Measurements from ENCODE around the gene GRIA1.

DNA sequence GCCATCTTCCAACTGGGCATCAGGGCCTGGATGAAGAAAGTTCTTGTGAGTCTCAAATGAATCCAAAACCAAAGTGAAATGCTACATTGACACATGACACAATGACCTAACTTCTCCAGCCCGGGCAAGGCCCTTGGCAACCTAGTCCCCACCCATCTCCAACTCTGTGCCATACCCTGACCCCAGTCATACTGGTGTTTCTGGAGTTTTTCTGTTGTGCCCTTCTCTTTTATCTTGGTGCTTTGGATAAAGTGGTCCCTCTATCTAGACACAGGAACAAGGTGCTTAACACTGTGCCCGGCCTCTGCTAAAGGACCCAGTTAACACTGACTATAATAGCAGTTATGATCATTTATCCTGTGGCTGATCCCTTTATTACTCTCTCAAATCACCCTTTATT lies 149.8 kb downstream of the GRIA1 start:
- TF ChIP-seq, protein P1, sequence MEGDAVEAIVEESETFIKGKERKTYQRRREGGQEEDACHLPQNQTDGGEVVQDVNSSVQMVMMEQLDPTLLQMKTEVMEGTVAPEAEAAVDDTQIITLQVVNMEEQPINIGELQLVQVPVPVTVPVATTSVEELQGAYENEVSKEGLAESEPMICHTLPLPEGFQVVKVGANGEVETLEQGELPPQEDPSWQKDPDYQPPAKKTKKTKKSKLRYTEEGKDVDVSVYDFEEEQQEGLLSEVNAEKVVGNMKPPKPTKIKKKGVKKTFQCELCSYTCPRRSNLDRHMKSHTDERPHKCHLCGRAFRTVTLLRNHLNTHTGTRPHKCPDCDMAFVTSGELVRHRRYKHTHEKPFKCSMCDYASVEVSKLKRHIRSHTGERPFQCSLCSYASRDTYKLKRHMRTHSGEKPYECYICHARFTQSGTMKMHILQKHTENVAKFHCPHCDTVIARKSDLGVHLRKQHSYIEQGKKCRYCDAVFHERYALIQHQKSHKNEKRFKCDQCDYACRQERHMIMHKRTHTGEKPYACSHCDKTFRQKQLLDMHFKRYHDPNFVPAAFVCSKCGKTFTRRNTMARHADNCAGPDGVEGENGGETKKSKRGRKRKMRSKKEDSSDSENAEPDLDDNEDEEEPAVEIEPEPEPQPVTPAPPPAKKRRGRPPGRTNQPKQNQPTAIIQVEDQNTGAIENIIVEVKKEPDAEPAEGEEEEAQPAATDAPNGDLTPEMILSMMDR (IDR thresholded peaks at IDR 0.05), result no peak
- no peak for TF ChIP-seq POLR2A (IDR thresholded peaks at IDR 0.05)
